Fibroblast of villous mesenchyme (primary cell): ENCODE results near the gene IRAG1. TPM values are rescaled to one million over a fixed set of nuclear protein-coding genes. Genes with fewer than 3 reads are reported as not detected.

Experiments used
- DNase-seq: peaks from one replicate; pipeline ENCODE4 v3.0.0-alpha.2; 2010; ENCODE audit warnings: low read depth
- H3K4me3 ChIP-seq: 2 replicates; pipeline ENCODE4 v1.5.1; 2011; ENCODE audit warnings: low read depth, mild to moderate bottlenecking, low read length
- CTCF ChIP-seq: IDR thresholded peaks from 2 replicates; pipeline ENCODE4 v1.5.1; 2012; ENCODE audit warnings: low read depth, mild to moderate bottlenecking, low read length; ENCODE audit not compliant: insufficient read depth
- total RNA-seq: library from RNA; depleted of rRNA; stranded (reverse); fragments of >200 nt; gene quantifications from 2 replicates; pipeline ENCODE4 v1.2.3, GENCODE V29; 2012

The IRAG1 gene
- total RNA-seq, 1 donor, result 89.4 TPM

- H3K4me3 ChIP-seq, result no peak overlapping the region
- TF ChIP-seq CTCF, result no peak
- DNase-seq, result no peak
Observed at GRCh38 chr11:10660323-10660722, 33.2 kb downstream of the IRAG1 start.

DNA sequence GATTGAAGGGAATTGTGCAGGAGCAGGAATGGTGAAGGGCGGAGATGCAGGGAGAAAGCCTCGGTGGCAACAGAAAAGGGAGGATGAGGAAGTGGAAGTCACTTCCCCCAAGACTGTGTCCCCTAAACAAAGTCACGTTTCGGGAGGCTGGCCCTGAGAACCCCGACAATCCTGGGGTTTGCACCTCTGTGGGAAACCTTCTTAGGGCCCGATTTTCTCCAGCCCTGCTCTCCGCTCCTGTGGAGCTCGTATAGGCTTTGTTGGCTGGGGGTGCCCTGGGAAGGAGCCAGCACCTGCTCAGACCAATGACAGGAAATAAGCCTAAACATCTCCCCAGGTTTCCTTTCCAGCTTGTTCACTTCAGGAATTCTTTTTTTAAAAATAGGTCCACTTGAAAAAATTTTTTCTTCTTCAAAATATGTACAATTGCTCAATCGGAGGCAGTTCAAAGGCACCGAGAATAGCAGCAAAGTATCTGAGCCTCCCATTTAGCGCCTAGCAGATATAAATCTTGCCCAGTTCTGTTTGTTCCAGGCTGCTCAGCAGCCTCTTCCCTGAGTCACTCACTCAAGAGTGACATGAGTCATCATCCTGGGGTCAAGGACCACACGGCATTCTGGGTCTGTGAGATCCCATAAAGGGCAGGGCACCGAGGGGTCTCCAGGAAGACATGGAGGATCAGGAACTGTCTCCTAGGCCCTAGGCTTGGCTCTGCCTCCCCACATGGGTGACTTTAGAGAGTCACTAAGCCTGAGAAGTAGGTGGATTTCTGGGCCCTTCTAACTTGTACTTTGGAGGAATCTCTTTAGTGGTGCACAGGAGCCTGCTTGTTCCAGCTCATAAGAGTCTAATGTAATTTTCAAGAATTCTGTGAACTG, 34.0 kb downstream of the IRAG1 start:
- H3K4me3 ChIP-seq, result no peak overlapping the region
- peak; percentile 87 for DNase-seq

GRCh38 chr11:10658621-10659338, 34.8 kb downstream of the IRAG1 start:
- no peak for TF ChIP-seq CTCF
- H3K4me3 ChIP-seq, result no peak overlapping the region
- DNase-seq, result peak; percentile 45

More for the DNA sequence above, 34.0 kb downstream of the IRAG1 start:
- TF ChIP-seq CTCF, result no peak

DNA sequence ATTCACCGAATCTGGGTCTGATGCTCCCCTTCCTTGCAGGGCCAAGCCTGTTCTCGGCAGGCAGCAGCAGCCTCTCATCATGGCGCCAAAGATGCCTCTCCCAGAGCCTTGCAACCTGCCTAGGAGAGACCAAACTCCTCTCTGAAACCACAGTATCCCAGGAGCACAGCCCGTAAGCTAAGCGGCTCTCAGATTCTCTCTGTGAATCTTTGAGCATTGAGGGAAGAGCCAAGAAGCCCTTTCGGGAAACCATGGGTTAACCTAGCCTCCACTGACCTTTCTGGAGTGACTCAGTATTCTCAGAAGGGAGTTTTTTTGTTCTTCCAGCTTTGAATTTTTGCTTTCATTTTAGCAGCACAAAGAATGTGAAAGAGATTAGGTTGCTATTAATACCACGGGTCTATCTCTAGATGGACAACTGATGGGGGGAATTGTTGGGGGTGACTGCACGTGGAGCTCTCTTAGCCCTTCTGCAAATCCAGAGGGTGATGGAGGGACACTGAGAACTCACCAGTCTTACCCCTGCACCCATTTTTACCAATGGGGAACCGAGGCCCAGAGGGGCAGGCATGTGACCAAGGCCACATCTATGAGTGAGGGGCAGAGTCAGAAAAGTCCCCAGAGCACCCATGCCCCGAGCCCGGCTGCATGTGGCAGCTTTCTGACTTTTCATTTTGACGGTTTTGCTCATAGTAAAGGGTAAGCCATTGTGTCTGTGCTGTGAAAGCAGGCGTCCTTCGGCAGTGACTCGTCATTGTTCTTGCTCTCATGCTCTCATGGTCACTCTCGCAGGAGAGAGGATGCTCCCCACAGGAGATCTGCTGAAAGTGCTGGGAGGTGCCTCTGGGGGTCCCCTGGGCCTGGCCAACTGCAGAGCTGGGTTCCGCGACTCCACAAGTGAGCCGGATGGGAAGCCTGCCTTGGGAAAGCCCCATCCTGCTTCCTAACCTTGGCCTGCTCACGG, 36.0 kb downstream of the IRAG1 start:
- H3K4me3 ChIP-seq, result no peak overlapping the region
- DNase-seq, result peak; percentile 75
- no peak for TF ChIP-seq CTCF

GRCh38 chr11:10655943-10656576, 37.5 kb downstream of the IRAG1 start:
- no peak for DNase-seq
- no peak overlapping the region for H3K4me3 ChIP-seq
- no peak for TF ChIP-seq CTCF

DNA sequence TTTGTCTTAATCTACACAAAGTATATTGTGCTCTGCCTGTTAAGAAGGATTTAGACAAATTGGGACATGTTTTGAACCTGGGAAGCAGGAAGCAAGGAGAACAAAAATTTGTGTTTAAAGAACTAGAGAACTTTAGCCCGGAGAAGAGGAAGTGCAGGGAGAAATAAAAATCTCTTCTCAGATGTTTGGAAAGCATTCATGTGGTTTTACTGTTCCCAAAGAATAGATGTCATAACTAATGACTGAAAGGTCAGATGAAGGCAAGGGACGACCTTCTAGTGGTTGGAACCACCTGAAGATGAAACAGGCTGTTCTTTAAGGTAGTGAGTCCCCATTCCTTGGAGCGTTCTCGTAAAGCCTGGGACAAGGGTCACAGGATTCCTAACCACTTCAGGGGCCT, 38.3 kb downstream of the IRAG1 start:
- H3K4me3 ChIP-seq, result no peak overlapping the region
- TF ChIP-seq CTCF, result no peak
- DNase-seq, result no peak
